Central memory CD8-positive, alpha-beta T cell (primary cell): Measurements from ENCODE around the gene KLHDC7A.

Source experiments
- ATAC-seq: fragments of 150-1000 bp; cut with Tn5 transposase; replicated peaks from 2 replicates; pipeline ENCODE4 v1.10.0; 2022; ENCODE audit warnings: mild to moderate bottlenecking, moderate FRiP score, moderate number of reproducible peaks; ENCODE audit not compliant: poor library complexity, severe bottlenecking; ENCODE audit errors: extremely low read depth
- DNase-seq, 2 donors: peaks; one replicate each; pipeline ENCODE4 v3.0.0; 2021; ENCODE audit warnings: low spot score in 2 of 2
- H3K27ac Mint-ChIP-seq: one replicate; pipeline ENCODE4 v1.8.0; 2022; ENCODE audit warnings: low read depth, mild to moderate bottlenecking, moderate library complexity, mixed read lengths
- H3K27me3 Mint-ChIP-seq: one replicate; pipeline ENCODE4 v1.8.0; 2022; ENCODE audit warnings: mixed read lengths
- H3K36me3 Mint-ChIP-seq: one replicate; pipeline ENCODE4 v1.8.0; 2022; ENCODE audit warnings: mild to moderate bottlenecking, moderate library complexity, mixed read lengths; ENCODE audit not compliant: insufficient read depth
- H3K4me1 Mint-ChIP-seq: one replicate; pipeline ENCODE4 v1.8.0; 2022; ENCODE audit warnings: mixed read lengths
- H3K4me3 Mint-ChIP-seq: one replicate; pipeline ENCODE4 v1.8.0; 2022; ENCODE audit warnings: mild to moderate bottlenecking, moderate library complexity, mixed read lengths
- H3K9me3 Mint-ChIP-seq: one replicate; pipeline ENCODE4 v1.8.0; 2022; ENCODE audit warnings: mixed read lengths

Gene KLHDC7A

GRCh38 chr1:18481190-18481920, 625 bp downstream of the KLHDC7A start:
- no peak overlapping the region for H3K4me3 Mint-ChIP-seq
- H3K27ac Mint-ChIP-seq, result no peak overlapping the region
- no peaks in the 10 kb centered on the region for H3K9me3 Mint-ChIP-seq
- peaks cover 57% of the 10 kb centered on the region for H3K27me3 Mint-ChIP-seq
- H3K36me3 Mint-ChIP-seq, result no peaks in the 10 kb centered on the region
- DNase-seq (no peak), ATAC-seq (no peak)
- H3K4me1 Mint-ChIP-seq, result peaks cover 3% of the 10 kb centered on the region

- Mint-ChIP-seq H3K4me3 (no peak overlapping the region), H3K36me3 (no peaks in the 10 kb centered on the region), H3K27me3 (peaks cover 57% of the 10 kb centered on the region), H3K27ac (no peak overlapping the region), H3K4me1 (no peaks in the 10 kb centered on the region), H3K9me3 (no peaks in the 10 kb centered on the region)
- DNase-seq (no peak), ATAC-seq (no peak)
Observed at GRCh38 chr1:18481921-18482701, 1.4 kb downstream of the KLHDC7A start.

- H3K27me3 Mint-ChIP-seq, result peaks cover 64% of the 10 kb centered on the region
Observed at GRCh38 chr1:18482721-18483425, 2.1 kb downstream of the KLHDC7A start.

GRCh38 chr1:18484276-18484675, 3.5 kb downstream of the KLHDC7A start:
- ATAC-seq, result no peak
- H3K9me3 Mint-ChIP-seq, result no peaks in the 10 kb centered on the region
- H3K36me3 Mint-ChIP-seq, result no peaks in the 10 kb centered on the region
- DNase-seq, result no peak
- no peaks in the 10 kb centered on the region for H3K4me1 Mint-ChIP-seq
- no peak overlapping the region for H3K4me3 Mint-ChIP-seq
- no peak overlapping the region for H3K27ac Mint-ChIP-seq
- H3K27me3 Mint-ChIP-seq, result peaks cover 68% of the 10 kb centered on the region

More at GRCh38 chr1:18482721-18483425, 2.1 kb downstream of the KLHDC7A start:
- Mint-ChIP-seq H3K4me1 (no peaks in the 10 kb centered on the region), H3K4me3 (no peak overlapping the region), H3K36me3 (no peaks in the 10 kb centered on the region), H3K27ac (no peak overlapping the region), H3K9me3 (no peaks in the 10 kb centered on the region)
- ATAC-seq (no peak), DNase-seq (no peak)

- Mint-ChIP-seq H3K36me3 (no peaks in the 10 kb centered on the region), H3K27me3 (peaks cover 68% of the 10 kb centered on the region), H3K4me3 (no peak overlapping the region), H3K4me1 (no peaks in the 10 kb centered on the region), H3K27ac (no peak overlapping the region), H3K9me3 (no peaks in the 10 kb centered on the region)
- no peak for DNase-seq
- no peak for ATAC-seq
Observed at GRCh38 chr1:18484721-18485120, 4.0 kb downstream of the KLHDC7A start.

GRCh38 chr1:18485227-18485626, 4.5 kb downstream of the KLHDC7A start:
- H3K27me3 Mint-ChIP-seq, result peaks cover 68% of the 10 kb centered on the region
- ATAC-seq (no peak), DNase-seq (no peak)
- no peak overlapping the region for H3K4me3 Mint-ChIP-seq
- no peaks in the 10 kb centered on the region for H3K9me3 Mint-ChIP-seq
- no peaks in the 10 kb centered on the region for H3K36me3 Mint-ChIP-seq
- no peak overlapping the region for H3K27ac Mint-ChIP-seq
- H3K4me1 Mint-ChIP-seq, result no peaks in the 10 kb centered on the region

- no peaks in the 10 kb centered on the region for H3K9me3 Mint-ChIP-seq
- peaks cover 70% of the 10 kb centered on the region for H3K27me3 Mint-ChIP-seq
- H3K27ac Mint-ChIP-seq, result no peak overlapping the region
- no peaks in the 10 kb centered on the region for H3K36me3 Mint-ChIP-seq
- DNase-seq (no peak), ATAC-seq (no peak)
- H3K4me3 Mint-ChIP-seq, result no peak overlapping the region
- H3K4me1 Mint-ChIP-seq, result no peaks in the 10 kb centered on the region
Observed at GRCh38 chr1:18486195-18486594, 5.5 kb downstream of the KLHDC7A start.

- Mint-ChIP-seq H3K4me3 (no peak overlapping the region), H3K27me3 (peaks cover 85% of the 10 kb centered on the region), H3K4me1 (no peaks in the 10 kb centered on the region), H3K27ac (no peak overlapping the region), H3K36me3 (no peaks in the 10 kb centered on the region), H3K9me3 (no peaks in the 10 kb centered on the region)
- DNase-seq (no peak), ATAC-seq (no peak)
Observed at GRCh38 chr1:18489417-18490143, 8.8 kb downstream of the KLHDC7A start.

- Mint-ChIP-seq H3K27me3 (peaks cover 73% of the 10 kb centered on the region), H3K9me3 (no peaks in the 10 kb centered on the region), H3K36me3 (no peaks in the 10 kb centered on the region), H3K27ac (no peak overlapping the region), H3K4me3 (no peak overlapping the region), H3K4me1 (no peaks in the 10 kb centered on the region)
- no peak for ATAC-seq
- no peak for DNase-seq
Observed at GRCh38 chr1:18491168-18491567, 10.4 kb downstream of the KLHDC7A start.

GRCh38 chr1:18494304-18494703, 13.6 kb downstream of the KLHDC7A start:
- no peaks in the 10 kb centered on the region for H3K4me1 Mint-ChIP-seq
- ATAC-seq, result no peak
- no peak for DNase-seq
- H3K9me3 Mint-ChIP-seq, result no peaks in the 10 kb centered on the region
- no peak overlapping the region for H3K27ac Mint-ChIP-seq
- no peaks in the 10 kb centered on the region for H3K36me3 Mint-ChIP-seq
- peaks cover 75% of the 10 kb centered on the region for H3K27me3 Mint-ChIP-seq
- H3K4me3 Mint-ChIP-seq, result no peak overlapping the region

GRCh38 chr1:18495635-18496034, 14.9 kb downstream of the KLHDC7A start:
- H3K4me3 Mint-ChIP-seq, result no peak overlapping the region
- no peaks in the 10 kb centered on the region for H3K36me3 Mint-ChIP-seq
- H3K9me3 Mint-ChIP-seq, result no peaks in the 10 kb centered on the region

GRCh38 chr1:18496056-18496455, 15.3 kb downstream of the KLHDC7A start:
- ATAC-seq (no peak), DNase-seq (no peak)
- no peak overlapping the region for H3K27ac Mint-ChIP-seq
- H3K9me3 Mint-ChIP-seq, result no peaks in the 10 kb centered on the region
- H3K4me3 Mint-ChIP-seq, result no peak overlapping the region
- H3K4me1 Mint-ChIP-seq, result no peaks in the 10 kb centered on the region
- peaks cover 76% of the 10 kb centered on the region for H3K27me3 Mint-ChIP-seq
- no peaks in the 10 kb centered on the region for H3K36me3 Mint-ChIP-seq

More at GRCh38 chr1:18495635-18496034, 14.9 kb downstream of the KLHDC7A start:
- Mint-ChIP-seq H3K27ac (no peak overlapping the region), H3K27me3 (peaks cover 76% of the 10 kb centered on the region), H3K4me1 (no peaks in the 10 kb centered on the region)
- DNase-seq (no peak), ATAC-seq (no peak)
